ENCODE data around the gene C12orf56.
"Not testable (repeated sequence)": the region's sequence is repeated elsewhere in the genome, so short reads cannot be mapped to it uniquely, and the experiment has no call there.

GRCh38 chr12:64217643-64218042, 172.9 kb downstream of the C12orf56 start:
- TF ChIP-seq EZH2phosphoT487 (IDR thresholded peaks at IDR 0.05; ENCODE audit: borderline replicate concordance, low read length); EZH2 (IDR thresholded peaks at IDR 0.05; ENCODE audit: low read length, unreplicated experiment): not testable (repeated sequence)
- TF ChIP-seq, protein P1, sequence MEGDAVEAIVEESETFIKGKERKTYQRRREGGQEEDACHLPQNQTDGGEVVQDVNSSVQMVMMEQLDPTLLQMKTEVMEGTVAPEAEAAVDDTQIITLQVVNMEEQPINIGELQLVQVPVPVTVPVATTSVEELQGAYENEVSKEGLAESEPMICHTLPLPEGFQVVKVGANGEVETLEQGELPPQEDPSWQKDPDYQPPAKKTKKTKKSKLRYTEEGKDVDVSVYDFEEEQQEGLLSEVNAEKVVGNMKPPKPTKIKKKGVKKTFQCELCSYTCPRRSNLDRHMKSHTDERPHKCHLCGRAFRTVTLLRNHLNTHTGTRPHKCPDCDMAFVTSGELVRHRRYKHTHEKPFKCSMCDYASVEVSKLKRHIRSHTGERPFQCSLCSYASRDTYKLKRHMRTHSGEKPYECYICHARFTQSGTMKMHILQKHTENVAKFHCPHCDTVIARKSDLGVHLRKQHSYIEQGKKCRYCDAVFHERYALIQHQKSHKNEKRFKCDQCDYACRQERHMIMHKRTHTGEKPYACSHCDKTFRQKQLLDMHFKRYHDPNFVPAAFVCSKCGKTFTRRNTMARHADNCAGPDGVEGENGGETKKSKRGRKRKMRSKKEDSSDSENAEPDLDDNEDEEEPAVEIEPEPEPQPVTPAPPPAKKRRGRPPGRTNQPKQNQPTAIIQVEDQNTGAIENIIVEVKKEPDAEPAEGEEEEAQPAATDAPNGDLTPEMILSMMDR (conservative IDR thresholded peaks at IDR 0.05; ENCODE audit: low read depth, low read length): not testable (repeated sequence)

All from PC-3 (cell line).